HL-60/S4 (cell line): ENCODE results near the gene ASPA.

Experiments
- in situ Hi-C: fragments of 300-500 bp; cut with MboI; formaldehyde crosslinking; loops from 2 replicates; pipeline ENCODE4 v1.14.3; 2022; ENCODE audit warnings: low sequenced_read_pairs

ASPA gene

GRCh38 chr17:3532859-3533142, 57.0 kb downstream of the ASPA start:
- in situ Hi-C loops = no loop called here

- in situ Hi-C loops = no loop called here
These were observed 58.0 kb downstream of the ASPA start for GRCh38 chr17:3533752-3534151.

DNA sequence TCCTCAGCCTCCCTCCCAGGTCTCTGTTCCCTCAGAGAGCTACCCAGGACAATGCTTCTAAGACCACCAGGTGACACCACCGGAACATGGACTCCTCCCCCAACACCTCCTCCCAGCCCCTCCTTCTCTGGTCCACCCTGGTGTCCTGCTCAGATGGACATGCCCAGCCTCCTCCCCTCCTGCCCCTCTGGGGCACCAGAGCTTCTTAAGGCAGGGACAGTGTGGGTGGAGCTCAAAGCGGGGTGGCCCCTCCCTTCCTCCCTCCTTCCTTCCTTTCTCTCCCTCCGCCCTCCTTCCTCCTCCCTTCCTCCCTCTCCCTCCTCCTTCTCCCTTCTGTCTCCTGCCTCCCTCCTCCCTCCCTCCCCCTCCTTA, 59.1 kb downstream of the ASPA start:
- in situ Hi-C loops = no loop called here

GRCh38 chr17:3535253-3535995, 59.6 kb downstream of the ASPA start:
- in situ Hi-C loops = no loop called here

GRCh38 chr17:3536716-3537115, 60.9 kb downstream of the ASPA start:
- in situ Hi-C loops = no loop called here

GRCh38 chr17:3539881-3540540, 64.2 kb downstream of the ASPA start:
- in situ Hi-C loops = no loop called here

DNA sequence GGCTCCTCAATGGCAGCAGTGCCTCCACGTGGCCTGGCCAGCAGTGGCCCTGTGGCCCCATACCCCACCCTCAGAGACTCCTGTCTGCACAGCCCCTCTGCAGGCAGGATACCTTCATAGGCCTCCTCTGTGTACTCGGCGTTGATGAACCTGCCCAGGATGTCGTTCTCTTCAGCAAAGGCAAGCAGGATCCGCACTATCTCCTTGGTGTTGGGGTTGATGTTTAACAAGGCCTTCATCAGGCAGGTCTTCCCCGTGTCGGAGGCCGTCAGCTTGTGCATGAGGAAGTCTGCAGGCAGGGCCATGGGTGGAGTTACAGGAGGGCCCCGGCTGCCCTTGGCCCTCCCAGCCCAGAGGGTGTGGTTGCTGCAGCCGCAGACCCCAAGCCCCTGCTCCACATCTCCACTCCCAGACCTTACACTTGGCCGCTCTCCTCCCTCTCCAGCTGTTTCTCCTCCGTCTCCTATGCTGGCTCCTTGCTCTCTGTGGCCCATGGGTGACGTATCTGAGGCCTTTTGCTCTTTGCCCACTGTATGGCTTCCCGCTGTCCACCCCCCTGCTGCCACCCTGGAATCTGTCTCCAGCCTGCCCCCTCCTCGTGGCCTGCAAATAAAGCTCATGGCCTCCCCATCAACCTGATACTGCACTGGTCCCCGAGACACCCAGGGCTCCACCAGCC, 66.8 kb downstream of the ASPA start:
- in situ Hi-C loops = no loop called here

DNA sequence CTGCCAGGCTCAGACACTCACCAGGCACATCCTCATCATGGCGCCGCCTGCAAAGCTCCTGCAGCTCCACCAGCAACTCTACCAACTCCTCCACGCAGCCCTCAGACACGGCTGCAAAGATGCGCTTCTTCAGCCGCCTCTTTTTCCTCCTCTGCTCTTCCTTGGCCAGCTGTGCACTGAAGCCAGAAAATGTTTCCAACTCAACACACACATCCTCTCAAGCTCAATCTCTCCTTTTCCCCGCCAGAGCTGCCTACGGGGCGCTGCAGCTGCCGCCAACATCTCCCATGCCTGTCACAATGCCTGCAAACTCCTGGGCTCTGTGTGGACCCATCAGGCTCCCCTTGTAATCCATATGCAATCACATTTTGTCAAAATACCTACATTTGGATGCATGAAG, 67.7 kb downstream of the ASPA start:
- in situ Hi-C loops = no loop called here

DNA sequence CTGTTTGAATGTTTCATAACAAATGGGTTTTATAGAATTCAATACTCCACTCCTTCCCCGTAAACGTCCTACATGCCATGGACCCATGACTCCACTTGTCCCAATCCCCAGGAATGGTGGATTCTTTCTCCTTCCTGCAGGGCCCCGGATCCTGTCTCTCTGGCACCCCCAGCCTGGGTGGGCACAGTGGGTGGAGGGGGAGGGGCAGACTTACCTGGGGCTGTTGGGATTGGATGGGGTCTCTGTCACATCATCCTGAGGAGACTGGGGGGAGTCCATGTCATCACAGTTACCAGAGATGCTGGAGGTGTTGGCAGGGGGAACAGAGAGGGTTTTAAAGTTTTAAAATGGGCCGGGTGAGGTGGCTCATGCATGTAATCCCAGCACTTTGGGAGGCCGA, 68.6 kb downstream of the ASPA start:
- in situ Hi-C loops = no loop called here

GRCh38 chr17:3545151-3545550, 69.4 kb downstream of the ASPA start:
- in situ Hi-C loops = no loop called here

DNA sequence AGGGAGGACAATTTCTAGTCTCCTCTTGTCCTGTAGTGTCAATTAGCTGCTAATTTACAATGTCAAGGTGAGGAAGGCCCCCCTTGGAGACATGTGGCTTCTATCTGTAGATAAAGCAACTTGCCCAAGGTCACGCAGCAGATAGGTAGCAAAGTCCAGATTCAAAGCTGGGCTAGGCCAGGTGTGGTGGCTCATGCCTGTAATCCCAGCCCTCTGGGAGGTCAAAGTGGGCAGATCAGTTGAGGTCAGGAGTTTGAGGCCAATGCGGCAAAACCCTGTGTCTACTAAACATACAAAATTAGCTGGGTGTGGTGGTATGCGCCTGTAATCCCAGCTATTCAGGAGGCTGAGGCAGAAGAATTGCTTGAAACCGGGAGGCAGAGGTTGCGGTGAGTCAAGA, 70.7 kb downstream of the ASPA start:
- in situ Hi-C loops = no loop called here

- in situ Hi-C loops = no loop called here
These were observed 71.2 kb downstream of the ASPA start for GRCh38 chr17:3546997-3547396.

GRCh38 chr17:3547628-3548027, 71.8 kb downstream of the ASPA start:
- in situ Hi-C loops = no loop called here

GRCh38 chr17:3549610-3550162, 73.9 kb downstream of the ASPA start:
- in situ Hi-C loops = no loop called here

GRCh38 chr17:3551189-3551588, 75.4 kb downstream of the ASPA start:
- in situ Hi-C loops = no loop called here

GRCh38 chr17:3552916-3553315, 77.1 kb downstream of the ASPA start:
- in situ Hi-C loops = no loop called here
